NOMO-1 (cell line): ENCODE data around the gene CSAG3.

Experiments
- DNase-seq, 2 experiments: peaks; one replicate each; lab custom pipeline; 2025; ENCODE audit not compliant: unreplicated experiment in 2 of 2; lab: John Stamatoyannopoulos, UW

The CSAG3 gene

GRCh38 chrX:152806035-152806434, 47.0 kb downstream of the CSAG3 start:
- DNase-seq, result no peak
